B cell (primary cell): ENCODE data around the gene ST13. TPM values are rescaled to one million over a fixed set of nuclear protein-coding genes. Genes with fewer than 3 reads are reported as not detected.
"Not testable (repeated sequence)": the region's sequence is repeated elsewhere in the genome, so short reads cannot be mapped to it uniquely, and the experiment has no call there.

Experiments
- ATAC-seq: fragments of 200-7000 bp; cut with Tn5 transposase; one replicate; pipeline ENCODE4 v1.10.0; 2021; ENCODE audit warnings: low read depth, mild to moderate bottlenecking, moderate number of reproducible peaks, moderate library complexity
- CTCF ChIA-PET: fragments of 350-600 bp; sonication (Branson Sonifier 250); formaldehyde crosslinking; loops from one replicate; lab custom pipeline; 2021; ENCODE audit warnings: antibody characterized with exemption, inconsistent platforms; lab: Charles Lee
- POLR2A ChIA-PET: fragments of 350-600 bp; sonication (Branson Sonifier 250); formaldehyde crosslinking; loops from one replicate; lab custom pipeline; 2021; ENCODE audit warnings: antibody characterized with exemption; lab: Charles Lee
- DNase-seq: peaks from one replicate; pipeline ENCODE4 v3.0.0; 2013
- H2AFZ ChIP-seq: 2 replicates; pipeline ENCODE4 v1.6.1; 2012; ENCODE audit warnings: mild to moderate bottlenecking, low read depth, low read length; ENCODE audit not compliant: insufficient read depth, poor library complexity, severe bottlenecking
- H3K27ac ChIP-seq, 2 donors: 1 replicate in 1 of 2; 2 replicates in 1 of 2; pipeline ENCODE4 v1.5.1; 2012 to 2013; ENCODE audit warnings: low read length in 2 of 2, mild to moderate bottlenecking in 2 of 2, moderate library complexity in 1 of 2
- H3K27me3 ChIP-seq, 4 experiments: fragments of 200-600 bp in 1 of 4; sonication (generic) in 1 of 4; replicated peaks in 1 of 4; 1 replicate in 2 of 4; 2 replicates in 2 of 4; pipeline versions ENCODE4 v1.6.1 to v1.7.0; 2013 to 2016; ENCODE audit warnings: low read length in 3 of 4, mild to moderate bottlenecking in 2 of 4, mixed read lengths in 1 of 4, moderate library complexity in 1 of 4; ENCODE audit not compliant: insufficient read depth in 4 of 4, control insufficient read depth in 3 of 4; ENCODE audit errors: control extremely low read depth in 1 of 4
- H3K36me3 ChIP-seq, 2 experiments: replicated peaks in 1 of 2; 1 replicate in 1 of 2; 2 replicates in 1 of 2; pipeline versions ENCODE4 v1.6.1 to v1.7.1; 2013; ENCODE audit warnings: low read length in 1 of 2; ENCODE audit not compliant: insufficient read depth in 2 of 2, control insufficient read depth in 1 of 2; ENCODE audit errors: control extremely low read depth in 1 of 2, extremely low read depth in 1 of 2
- H3K4me1 ChIP-seq, 2 donors: fragments of 200-600 bp in 1 of 2; sonication (generic) in 1 of 2; 1 replicate in 1 of 2; 2 replicates in 1 of 2; pipeline versions ENCODE4 v1.5.1 to v1.6.1; 2013 to 2017; ENCODE audit warnings: low read length in 2 of 2; ENCODE audit not compliant: control insufficient read depth in 2 of 2, insufficient read depth in 2 of 2
- H3K4me2 ChIP-seq: replicated peaks from 2 replicates; pipeline ENCODE3; 2012; ENCODE audit warnings: mild to moderate bottlenecking, low read depth, low read length; ENCODE audit not compliant: poor library complexity, severe bottlenecking
- H3K4me3 ChIP-seq, 5 experiments: fragments of 200-600 bp in 1 of 5; sonication (generic) in 1 of 5; 1 replicate in 3 of 5; 2 replicates in 2 of 5; pipeline versions ENCODE4 v1.5.1 to v1.7.0; 2011 to 2016; ENCODE audit warnings: low read length in 4 of 5, mild to moderate bottlenecking in 4 of 5, low read depth in 2 of 5, control low read depth in 1 of 5, moderate library complexity in 1 of 5; ENCODE audit not compliant: insufficient read depth in 1 of 5; ENCODE audit errors: control extremely low read depth in 1 of 5, extremely low read depth in 1 of 5
- H3K79me2 ChIP-seq: fragments of 200-600 bp; sonication (generic); one replicate; pipeline ENCODE4 v1.6.0; 2016; ENCODE audit warnings: low read length; ENCODE audit not compliant: control insufficient read depth, insufficient read depth
- H3K9ac ChIP-seq: fragments of 200-600 bp; sonication (generic); 2 replicates; pipeline ENCODE4 v1.6.1; 2017; ENCODE audit warnings: mild to moderate bottlenecking, low read length, moderate library complexity
- H3K9me3 ChIP-seq, 3 donors: one replicate each; pipeline versions ENCODE4 v1.6.1 to v1.7.1; 2013; ENCODE audit warnings: low read length in 2 of 3; ENCODE audit not compliant: control insufficient read depth in 2 of 3, insufficient read depth in 1 of 3; ENCODE audit errors: control extremely low read depth in 1 of 3
- H4K20me1 ChIP-seq: 2 replicates; pipeline ENCODE4 v1.6.0; 2012; ENCODE audit warnings: mild to moderate bottlenecking, low read length; ENCODE audit not compliant: insufficient read depth, control insufficient read depth, poor library complexity, severe bottlenecking
- H3K27ac Mint-ChIP-seq: one replicate; pipeline ENCODE4 v1.8.0; 2021; ENCODE audit warnings: mixed read lengths
- H3K27me3 Mint-ChIP-seq: one replicate; pipeline ENCODE4 v1.8.0; 2021; ENCODE audit warnings: mixed read lengths
- H3K4me1 Mint-ChIP-seq: one replicate; pipeline ENCODE4 v1.8.0; 2021; ENCODE audit warnings: mixed read lengths
- H3K4me3 Mint-ChIP-seq: one replicate; pipeline ENCODE4 v1.8.0; 2021; ENCODE audit warnings: mixed read lengths
- H3K9me3 Mint-ChIP-seq: one replicate; pipeline ENCODE4 v1.8.0; 2022; ENCODE audit warnings: mixed read lengths; ENCODE audit not compliant: insufficient read depth
- CTCF ChIP-seq: fragments of 200-600 bp; IDR thresholded peaks from one replicate; pipeline ENCODE4 v1.8.0; 2022; ENCODE audit warnings: antibody characterized with exemption, mild to moderate bottlenecking
- EZH2 ChIP-seq: IDR thresholded peaks from 2 replicates; pipeline ENCODE4 v1.6.1; 2012; ENCODE audit warnings: borderline replicate concordance, low read depth, mild to moderate bottlenecking, moderate library complexity, low read length; ENCODE audit not compliant: insufficient read depth, poor library complexity, severe bottlenecking
- WGBS: methylation state at CpG from one replicate; pipeline ENCODE4 v1.1.5; 2013; ENCODE audit warnings: missing lambda C conversion rate; ENCODE audit not compliant: insufficient coverage; 5-methylcytosine and 5-hydroxymethylcytosine counted together
- intact Hi-C: fragments of 100-400 bp; cut with micrococcal nuclease; formaldehyde crosslinking; loops from one replicate; pipeline ENCODE4 v1.10.0; 2022
- polyA plus RNA-seq: library from polyadenylated mRNA; depleted of rRNA; stranded (reverse); fragments of >200 nt; gene quantifications from 2 replicates; pipeline ENCODE4 v1.2.3, GENCODE V29; 2012
- total RNA-seq, 2 donors: library from RNA; stranded (reverse); fragments of 120-200 nt in 1 of 2; gene quantifications; 1 replicate in 1 of 2; 2 replicates in 1 of 2; pipeline versions ENCODE4 v1.2.3 to v1.2.4, GENCODE V29; 2013 to 2022

The ST13 gene
- total and polyA plus RNA-seq, 2 donors (not counting 1 experiment from before 2014, with no cell fraction given) = 44.6 to 187 TPM

DNA sequence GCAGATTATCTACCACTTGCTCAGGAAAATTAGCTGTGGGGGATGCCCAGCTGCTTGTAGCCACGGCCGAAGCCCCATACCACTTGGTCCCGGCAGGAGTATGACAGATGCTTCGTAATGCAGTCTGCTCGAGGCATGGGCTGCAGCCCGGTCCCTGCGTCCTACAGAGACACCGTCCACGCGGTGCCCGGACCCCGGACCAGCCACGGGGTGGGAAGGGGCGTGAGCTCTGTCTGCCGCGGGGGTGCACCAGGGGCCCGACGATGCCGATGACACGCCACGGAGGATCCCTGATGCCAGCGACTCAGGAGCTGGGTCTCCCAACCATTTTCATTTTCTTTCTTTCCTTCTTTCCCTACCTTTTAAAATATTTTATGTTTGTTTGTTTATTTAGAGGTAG, 67.3 kb downstream of the ST13 start:
- intact Hi-C loops = no loop called here
- Histone ChIP-seq H3K9ac (no peak overlapping the region), H3K79me2 (no peaks in the 10 kb centered on the region), H4K20me1 (no peaks in the 10 kb centered on the region), H3K9me3 (no peaks in the 10 kb centered on the region), H3K4me1 (peaks cover 6% of the 10 kb centered on the region in 2 donors), H3K27me3 (no peaks in the 10 kb centered on the region), H3K36me3 (peaks cover 5 to 23% of the 10 kb centered on the region in 2 experiments), H2AFZ (no peak overlapping the region), H3K4me2 (no peak overlapping the region), H3K27ac (no peak overlapping the region), H3K4me3 (no peak overlapping the region)
- DNase-seq (no peak), ATAC-seq (no peak)
- Mint-ChIP-seq H3K9me3 (no peaks in the 10 kb centered on the region), H3K4me1 (peaks cover 13% of the 10 kb centered on the region), H3K27ac (no peak overlapping the region), H3K27me3 (no peaks in the 10 kb centered on the region), H3K4me3 (no peak overlapping the region)
- ChIA-PET CTCF (no interaction called here), POLR2A (no interaction called here)
- TF ChIP-seq CTCF (no peak), EZH2 (no peak)
- 98% methylated on average over 16 of the region's 22 CpGs for WGBS

GRCh38 chr22:40782521-40782920, 73.9 kb downstream of the ST13 start:
- no peak overlapping the region for H3K27ac ChIP-seq
- no peaks in the 10 kb centered on the region for H3K9me3 ChIP-seq
- no peak for TF ChIP-seq CTCF
- no peak for TF ChIP-seq EZH2
- no CpG with 5 or more reads among the region's 3 CpGs for WGBS
- H3K4me2 ChIP-seq = no peak overlapping the region
- no peak for DNase-seq
- ChIA-PET CTCF (no interaction called here), POLR2A (no interaction called here)
- Mint-ChIP-seq H3K4me1 (no peaks in the 10 kb centered on the region), H3K27ac (no peak overlapping the region), H3K4me3 (no peak overlapping the region), H3K9me3 (no peaks in the 10 kb centered on the region), H3K27me3 (no peaks in the 10 kb centered on the region)
- H3K27me3 ChIP-seq = no peaks in the 10 kb centered on the region
- H3K4me3 ChIP-seq = no peak overlapping the region
- H2AFZ ChIP-seq = no peak overlapping the region
- H3K36me3 ChIP-seq = peaks cover 5 to 21% of the 10 kb centered on the region in 2 experiments
- no peaks in the 10 kb centered on the region for H4K20me1 ChIP-seq
- intact Hi-C loops = no loop called here
- H3K4me1 ChIP-seq = no peaks in the 10 kb centered on the region
- H3K9ac ChIP-seq = no peak overlapping the region
- no peak for ATAC-seq
- no peaks in the 10 kb centered on the region for H3K79me2 ChIP-seq

DNA sequence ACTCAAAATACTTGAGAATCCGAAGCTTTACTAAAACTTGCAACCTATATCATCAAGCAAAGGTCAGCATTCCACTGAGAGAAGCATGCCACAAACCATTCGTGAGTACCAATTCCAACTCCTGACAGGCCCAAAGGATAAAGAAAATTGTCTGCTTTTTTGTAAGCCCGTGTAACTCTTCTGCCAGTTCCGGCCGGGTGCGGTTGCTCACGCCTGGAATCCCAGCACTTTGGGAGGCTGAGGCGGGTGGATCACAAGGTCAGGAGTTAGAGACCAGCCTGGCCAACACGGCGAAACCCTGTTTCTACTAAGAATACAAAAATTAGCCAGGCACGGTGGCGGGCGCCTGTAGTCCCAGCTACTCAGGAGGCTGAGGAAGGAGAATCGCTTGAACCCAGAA, 74.7 kb downstream of the ST13 start:
- H3K4me2 ChIP-seq, H3K27ac Mint-ChIP-seq, DNase-seq, H3K9me3 Mint-ChIP-seq, H3K27me3 Mint-ChIP-seq, H3K4me1 ChIP-seq, CTCF ChIA-PET, ATAC-seq, H3K4me1 Mint-ChIP-seq, H4K20me1 ChIP-seq, H3K79me2 ChIP-seq, H3K27me3 ChIP-seq, H3K9ac ChIP-seq, POLR2A ChIA-PET, H3K9me3 ChIP-seq, H3K4me3 ChIP-seq, H3K27ac ChIP-seq, intact Hi-C loops, H3K4me3 Mint-ChIP-seq, H2AFZ ChIP-seq: not testable (repeated sequence)
- H3K36me3 ChIP-seq = peaks cover under 1 to 23% of the 10 kb centered on the region in 2 experiments
- 97% methylated on average over 7 of the region's 14 CpGs for WGBS
